ENCODE data around the gene NBL1. TPM values are rescaled to one million over a fixed set of nuclear protein-coding genes. Genes with fewer than 3 reads are reported as not detected.

NBL1 gene
- total and polyA plus RNA-seq, 10 of the 15 experiments (the other 5 are each of a cell fraction or from before 2014, with no cell fraction given): 0.13 to 2.4 (median 0.81) TPM; not detected in 1

DNA sequence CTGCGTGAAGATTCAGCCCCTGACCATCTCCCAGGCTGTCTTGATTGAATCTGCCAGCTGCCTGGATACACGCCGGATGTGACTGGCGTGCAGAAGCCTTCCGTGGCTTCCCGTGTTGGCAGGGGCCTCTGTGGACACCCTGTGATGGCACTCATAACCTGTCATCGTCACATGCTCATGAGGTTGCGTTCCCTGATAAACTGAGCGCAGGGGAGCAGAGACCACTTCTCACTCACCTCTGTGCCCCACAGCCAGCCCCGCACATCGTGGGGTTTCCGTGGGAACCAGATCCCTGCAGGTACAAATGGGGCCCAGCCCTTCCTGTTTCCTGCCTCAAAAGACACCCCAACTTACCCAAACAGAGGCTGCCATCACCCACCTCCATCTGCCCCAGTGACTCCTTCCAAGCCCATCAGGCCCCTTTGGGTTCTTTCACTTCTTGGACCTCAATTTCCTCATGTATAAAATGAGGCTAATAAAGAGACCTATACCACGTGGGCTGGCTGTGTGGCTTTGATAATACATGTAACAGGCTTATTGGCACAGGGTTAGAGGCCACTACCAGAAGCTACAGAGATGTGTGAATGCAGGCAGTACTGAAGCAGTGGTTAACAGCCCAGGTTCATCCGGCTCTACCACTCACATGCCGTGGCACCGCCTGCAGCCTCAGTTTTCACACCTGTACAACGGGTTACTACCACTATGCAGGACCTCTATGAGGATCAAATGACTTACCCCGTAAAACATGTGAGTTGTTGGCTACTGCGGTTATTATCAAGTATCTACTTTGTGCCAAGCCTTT is 44.1 kb downstream of the NBL1 start:
- no peak overlapping the region for H2AFZ ChIP-seq (ENCODE audit: control insufficient read depth, low read depth, low read length)
- H3K4me3 ChIP-seq: no peak overlapping the region
- ATAC-seq: no peak
- peaks cover 25% of the 10 kb centered on the region; the same call in 2 of the 3 replicates for H3K9me3 ChIP-seq (replicated peaks; ENCODE audit: control insufficient read depth, insufficient read depth, low read length)
- intact Hi-C loops (cut with micrococcal nuclease; ENCODE audit: unreplicated experiment): no loop called here
- WGBS (ENCODE audit: insufficient coverage, insufficient replicate concordance, low lambda C conversion rate, missing lambda C conversion rate): 91% methylated on average over 19 of the region's 19 CpGs
- no peaks in the 10 kb centered on the region for H3K4me1 ChIP-seq (ENCODE audit: control insufficient read depth, insufficient read depth, low read length)
- no peak overlapping the region for H3K27ac ChIP-seq (ENCODE audit: control insufficient read depth, insufficient read depth)
- H3K36me3 ChIP-seq (ENCODE audit: control insufficient read depth in 2 of 2, insufficient read depth in 2 of 2, low read length in 1 of 2): peaks cover 5% of the 10 kb centered on the region in 2 experiments; a peak in 2 of 4 replicates
- ChIA-PET RAD21 (ENCODE audit: unreplicated experiment) (no interaction called here), POLR2A (no interaction called here), CTCF (interaction anchor here (1.3 to 2.0 kb wide), 3 partner anchors 16 to 28 kb away, joined by 3 to 7 read pairs (median 5); no protein-coding TSS in a partner anchor), SMC1A (ENCODE audit: uncharacterized antibody, unreplicated experiment) (interaction anchor here (2.0 kb wide), 1 partner anchor 16 kb away, joined by 5 read pairs; no protein-coding TSS in a partner anchor)
- H4K20me1 ChIP-seq (ENCODE audit: control insufficient read depth, insufficient read depth): no peaks in the 10 kb centered on the region
- no TSS peak for BruUV-seq (replicated peaks)
- H3K27me3 ChIP-seq (replicated peaks in 1 of 2; ENCODE audit: control insufficient read depth in 2 of 2, insufficient read depth in 2 of 2, low read length in 1 of 2): no peaks in the 10 kb centered on the region
- H3K79me2 ChIP-seq (ENCODE audit: control insufficient read depth, insufficient read depth, low read length): no peaks in the 10 kb centered on the region
- no peak for TF ChIP-seq FOS (IDR thresholded peaks at IDR 0.05; ENCODE audit: borderline replicate concordance, extremely low read depth, insufficient read length)
- no peak for TF ChIP-seq TBL1XR1 (IDR thresholded peaks at IDR 0.05; ENCODE audit: low read depth, low read length)
- TF ChIP-seq, protein P1, sequence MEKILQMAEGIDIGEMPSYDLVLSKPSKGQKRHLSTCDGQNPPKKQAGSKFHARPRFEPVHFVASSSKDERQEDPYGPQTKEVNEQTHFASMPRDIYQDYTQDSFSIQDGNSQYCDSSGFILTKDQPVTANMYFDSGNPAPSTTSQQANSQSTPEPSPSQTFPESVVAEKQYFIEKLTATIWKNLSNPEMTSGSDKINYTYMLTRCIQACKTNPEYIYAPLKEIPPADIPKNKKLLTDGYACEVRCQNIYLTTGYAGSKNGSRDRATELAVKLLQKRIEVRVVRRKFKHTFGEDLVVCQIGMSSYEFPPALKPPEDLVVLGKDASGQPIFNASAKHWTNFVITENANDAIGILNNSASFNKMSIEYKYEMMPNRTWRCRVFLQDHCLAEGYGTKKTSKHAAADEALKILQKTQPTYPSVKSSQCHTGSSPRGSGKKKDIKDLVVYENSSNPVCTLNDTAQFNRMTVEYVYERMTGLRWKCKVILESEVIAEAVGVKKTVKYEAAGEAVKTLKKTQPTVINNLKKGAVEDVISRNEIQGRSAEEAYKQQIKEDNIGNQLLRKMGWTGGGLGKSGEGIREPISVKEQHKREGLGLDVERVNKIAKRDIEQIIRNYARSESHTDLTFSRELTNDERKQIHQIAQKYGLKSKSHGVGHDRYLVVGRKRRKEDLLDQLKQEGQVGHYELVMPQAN (conservative IDR thresholded peaks at IDR 0.05): no peak
- no peak for TF ChIP-seq ESRRA (IDR thresholded peaks at IDR 0.05; ENCODE audit: low read length)
- no peak for TF ChIP-seq NRF1 (conservative IDR thresholded peaks at IDR 0.05; ENCODE audit: low read depth, low read length)
- TF ChIP-seq JUNB (IDR thresholded peaks at IDR 0.05): no peak
- TF ChIP-seq FOXK2 (IDR thresholded peaks at IDR 0.05): no peak
- no peak for TF ChIP-seq CREM (IDR thresholded peaks at IDR 0.05; ENCODE audit: low read depth)
- TF ChIP-seq ZBTB4 (CRISPR knock-in tag; IDR thresholded peaks at IDR 0.05): no peak
- DNase-seq (ENCODE audit: low read depth, low spot score): no peak
- FAIRE-seq: no peak
- H3K4me2 ChIP-seq (ENCODE audit: control insufficient read depth, insufficient read depth): no peak overlapping the region
- no peak overlapping the region for H3K9ac ChIP-seq (ENCODE audit: control insufficient read depth, insufficient read depth, low read length)
- in situ Hi-C loops (cut with MboI): no loop called here

Measured in GM12878 (cell line).